Endothelial cell of umbilical vein (primary cell): ENCODE data around the gene WDFY3. TPM values are rescaled to one million over a fixed set of nuclear protein-coding genes. Genes with fewer than 3 reads are reported as not detected.

Experiments
- BruUV-seq: library from RNA; stranded (reverse); fragments of 400-500 nt; replicated peaks from 2 replicates; lab custom pipeline; 2021; lab: Mats Ljungman, UMichigan
- CTCF ChIA-PET: fragments of 300-600, 350-600 bp; sonication (Branson Sonifier 250); formaldehyde crosslinking; loops from one replicate; lab custom pipeline; 2021; ENCODE audit warnings: antibody characterized with exemption, inconsistent platforms; lab: Charles Lee
- POLR2A ChIA-PET: fragments of 300-600, 350-600 bp; sonication (Branson Sonifier 250); formaldehyde crosslinking; loops from one replicate; lab custom pipeline; 2021; ENCODE audit warnings: antibody characterized with exemption, inconsistent platforms; lab: Charles Lee
- DNase-seq: peaks from one replicate; pipeline ENCODE4 v3.0.0-alpha.2; 2011; ENCODE audit warnings: low read depth, low spot score
- FAIRE-seq: peaks from 2 replicates; lab custom pipeline; 2011; peaks lifted over from hg19 to GRCh38; lab: Jason Lieb, UNC
- H2AFZ ChIP-seq: 2 replicates; pipeline ENCODE4 v1.6.0; 2012; ENCODE audit warnings: low read depth, low read length, control low read depth, inconsistent platforms
- H3K27ac ChIP-seq: 2 replicates; pipeline ENCODE4 v1.5.1; 2011; ENCODE audit warnings: low read depth, mild to moderate bottlenecking, control low read depth, low read length, moderate library complexity; ENCODE audit not compliant: insufficient read depth
- H3K27me3 ChIP-seq, 2 experiments: 2 replicates each; pipeline versions ENCODE4 v1.6.0 to v1.6.1; 2011; ENCODE audit warnings: low read length in 2 of 2, mixed read lengths in 1 of 2; ENCODE audit not compliant: control insufficient read depth in 2 of 2, insufficient read depth in 2 of 2
- H3K36me3 ChIP-seq, 2 experiments: 2 replicates in 1 of 2; 3 replicates in 1 of 2; pipeline ENCODE4 v1.5.1; 2011; ENCODE audit warnings: low read length in 2 of 2, mild to moderate bottlenecking in 1 of 2, moderate library complexity in 1 of 2; ENCODE audit not compliant: control insufficient read depth in 2 of 2, insufficient read depth in 2 of 2; ENCODE audit errors: extremely low read depth in 1 of 2
- H3K4me1 ChIP-seq: 3 replicates; pipeline ENCODE4 v1.5.1; 2011; ENCODE audit warnings: mild to moderate bottlenecking, low read length; ENCODE audit not compliant: control insufficient read depth, insufficient read depth; ENCODE audit errors: extremely low read depth
- H3K4me2 ChIP-seq: 2 replicates; pipeline ENCODE4 v1.6.1; 2011; ENCODE audit warnings: low read length, control low read depth, mixed read lengths; ENCODE audit not compliant: insufficient read depth
- H3K4me3 ChIP-seq, 3 experiments: fragments of 200-600 bp in 1 of 3; sonication (generic), shearing (Covaris generic) in 1 of 3; replicated peaks in 1 of 3; 2 replicates each; pipeline ENCODE4 v1.5.1; 2011 to 2016; ENCODE audit warnings: control low read depth in 3 of 3, low read length in 3 of 3, mild to moderate bottlenecking in 2 of 3, inconsistent platforms in 1 of 3, low read depth in 1 of 3, moderate library complexity in 1 of 3; ENCODE audit not compliant: insufficient read depth in 1 of 3
- H3K79me2 ChIP-seq: 2 replicates; pipeline ENCODE4 v1.6.0; 2012; ENCODE audit warnings: low read length, inconsistent platforms; ENCODE audit not compliant: control insufficient read depth, insufficient read depth
- H3K9ac ChIP-seq: replicated peaks from 2 replicates; pipeline ENCODE3; 2011; ENCODE audit warnings: low read length, control low read depth; ENCODE audit not compliant: insufficient read depth; ENCODE audit errors: extremely low read depth
- H3K9me1 ChIP-seq: replicated peaks from 3 replicates; pipeline ENCODE4 v1.6.0; 2011; ENCODE audit warnings: mild to moderate bottlenecking, low read length; ENCODE audit not compliant: control insufficient read depth, insufficient read depth; ENCODE audit errors: extremely low read depth
- H3K9me3 ChIP-seq: replicated peaks from 2 replicates; pipeline ENCODE4 v1.5.1; 2012; ENCODE audit warnings: low read length, inconsistent platforms; ENCODE audit not compliant: control insufficient read depth, insufficient read depth
- H4K20me1 ChIP-seq: replicated peaks from 2 replicates; pipeline ENCODE3; 2011; ENCODE audit warnings: mild to moderate bottlenecking, low read length; ENCODE audit not compliant: control insufficient read depth, insufficient read depth; ENCODE audit errors: extremely low read depth
- CTCF ChIP-seq, 2 donors: IDR thresholded peaks; 1 replicate in 1 of 2; 2 replicates in 1 of 2; pipeline ENCODE4 v1.5.1; 2011; ENCODE audit warnings: low read length in 2 of 2, mild to moderate bottlenecking in 2 of 2, moderate library complexity in 2 of 2, control low read depth in 1 of 2, inconsistent platforms in 1 of 2, low read depth in 1 of 2; ENCODE audit not compliant: insufficient read depth in 1 of 2; ENCODE audit errors: extremely low read depth in 1 of 2
- EZH2 ChIP-seq: IDR thresholded peaks from 2 replicates; pipeline ENCODE4 v1.6.1; 2012; ENCODE audit warnings: borderline replicate concordance, low read depth, mild to moderate bottlenecking, moderate library complexity, low read length, inconsistent platforms; ENCODE audit not compliant: severe bottlenecking
- FOS ChIP-seq: IDR thresholded peaks from 2 replicates; pipeline ENCODE4 v1.6.1; 2011; ENCODE audit warnings: mild to moderate bottlenecking, low read length, moderate library complexity, borderline replicate concordance; ENCODE audit not compliant: insufficient read depth
- GATA2 ChIP-seq: IDR thresholded peaks from 2 replicates; pipeline ENCODE4 v1.7.0; 2011; ENCODE audit warnings: low read depth, mild to moderate bottlenecking, moderate library complexity, mixed read lengths, low read length; ENCODE audit not compliant: insufficient read length, insufficient read depth
- JUN ChIP-seq: IDR thresholded peaks from 2 replicates; pipeline ENCODE4 v1.6.1; 2011; ENCODE audit warnings: borderline replicate concordance, low read depth; ENCODE audit not compliant: insufficient read length, insufficient read depth
- MAX ChIP-seq: IDR thresholded peaks from 2 replicates; pipeline ENCODE4 v1.6.1; 2011; ENCODE audit not compliant: insufficient read depth, insufficient read length
- MYC ChIP-seq: IDR thresholded peaks from one replicate; pipeline ENCODE4 v1.6.1; 2011; ENCODE audit warnings: mild to moderate bottlenecking, low read depth, low read length
- POLR2A ChIP-seq: IDR thresholded peaks from 2 replicates; pipeline ENCODE4 v1.6.1; 2012; ENCODE audit warnings: low read depth, mild to moderate bottlenecking, control low read depth, low read length
- POLR2AphosphoS5 ChIP-seq: IDR thresholded peaks from 2 replicates; pipeline ENCODE4 v1.6.1; 2012; ENCODE audit warnings: low read depth, mild to moderate bottlenecking, control low read depth, low read length, moderate library complexity; ENCODE audit not compliant: insufficient read depth
- dilution Hi-C: fragments of 300-500 bp; cut with MboI; formaldehyde crosslinking; loops from one replicate; pipeline ENCODE4 v1.15.0; 2019; ENCODE audit warnings: low sequenced_read_pairs; ENCODE audit not compliant: extremely low pct_ligation_motif_present
- intact Hi-C: fragments of 100-400 bp; cut with micrococcal nuclease; formaldehyde crosslinking; loops from one replicate; pipeline ENCODE4 v1.10.0; 2022
- polyA plus RNA-seq, 4 experiments: library from polyadenylated mRNA; depleted of rRNA in 3 of 4; stranded (reverse) in 3 of 4; unstranded in 1 of 4; fragments of >200 nt; gene quantifications; 2 replicates each; pipeline versions ENCODE4 v1.2.1 to v1.2.3, GENCODE V29; 2011 to 2012; ENCODE audit warnings: missing spikeins in 1 of 4
- total RNA-seq: library from RNA; stranded (reverse); gene quantifications from 2 replicates; pipeline ENCODE4 v1.2.3, GENCODE V29; 2021

Gene WDFY3
- total and polyA plus RNA-seq, 2 donors (not counting 3 experiments of a cell fraction or from before 2014, with no cell fraction given) = 37.0 to 113 TPM

GRCh38 chr4:84691800-84692199 is 274.7 kb downstream of the WDFY3 start:
- H2AFZ ChIP-seq = no peak overlapping the region
- peak overlapping the region; percentile 43 for H3K27ac ChIP-seq
- dilution Hi-C loops (no loop called here), intact Hi-C loops (loop anchor here (2.0 kb wide), 1 partner anchor 275 kb away; the partner anchor contains the start of gene WDFY3)
- POLR2A ChIA-PET = no interaction called here
- H3K9ac ChIP-seq = no peak overlapping the region
- H3K27me3 ChIP-seq = no peaks in the 10 kb centered on the region
- FAIRE-seq (no peak), DNase-seq (no peak)
- peaks cover 34% of the 10 kb centered on the region for H3K4me1 ChIP-seq
- H3K9me1 ChIP-seq = no peaks in the 10 kb centered on the region
- H3K9me3 ChIP-seq = no peaks in the 10 kb centered on the region
- H3K36me3 ChIP-seq = peaks cover 14 to 40% of the 10 kb centered on the region in 2 experiments
- CTCF ChIA-PET = interaction anchor here (1.0 to 1.9 kb wide), 3 partner anchors 14 to 279 kb away, joined by 3 to 7 read pairs (median 6); no protein-coding TSS in a partner anchor
- BruUV-seq = no TSS peak
- H3K4me2 ChIP-seq = peak overlapping the region; percentile 60
- no peak overlapping the region for H3K4me3 ChIP-seq
- no peaks in the 10 kb centered on the region for H3K79me2 ChIP-seq
- TF ChIP-seq POLR2A = no peak
- TF ChIP-seq POLR2AphosphoS5 = no peak
- no peak for TF ChIP-seq MYC
- TF ChIP-seq GATA2 = no peak
- no peak for TF ChIP-seq MAX
- no peak for TF ChIP-seq FOS
- no peak for TF ChIP-seq EZH2
- no peak for TF ChIP-seq CTCF (IDR thresholded peaks at IDR 0.05; ENCODE audit: extremely low read depth in 1 of 2, insufficient read depth in 1 of 2, low read depth in 1 of 2, low read length in 2 of 2)
- TF ChIP-seq JUN = no peak
- no peaks in the 10 kb centered on the region for H4K20me1 ChIP-seq
